GM19099 (cell line): ENCODE measurements around the gene LTBP1.

ENCODE experiments used
- POLR2A ChIP-seq: IDR thresholded peaks from 3 replicates; pipeline ENCODE4 v1.6.1; 2011; ENCODE audit warnings: low read depth; ENCODE audit not compliant: insufficient read length; ENCODE audit errors: extremely low read depth

The LTBP1 gene

GRCh38 chr2:33038230-33038629 lies 91.5 kb downstream of the LTBP1 start:
- TF ChIP-seq POLR2A = no peak

- no peak for TF ChIP-seq POLR2A
Observed at GRCh38 chr2:33038799-33039198, 92.0 kb downstream of the LTBP1 start.

- TF ChIP-seq POLR2A = no peak
Observed at GRCh38 chr2:33040541-33040940, 93.8 kb downstream of the LTBP1 start.

GRCh38 chr2:33042265-33042664 lies 95.5 kb downstream of the LTBP1 start:
- no peak for TF ChIP-seq POLR2A

GRCh38 chr2:33042819-33043218 lies 96.1 kb downstream of the LTBP1 start:
- TF ChIP-seq POLR2A = no peak

GRCh38 chr2:33047939-33048338 lies 101.2 kb downstream of the LTBP1 start:
- TF ChIP-seq POLR2A = no peak

- no peak for TF ChIP-seq POLR2A
Observed at GRCh38 chr2:33051586-33052360, 105.0 kb downstream of the LTBP1 start.

- TF ChIP-seq POLR2A = no peak
Observed at GRCh38 chr2:33052361-33052735, 105.6 kb downstream of the LTBP1 start.

- TF ChIP-seq POLR2A = no peak
Observed at GRCh38 chr2:33056170-33056569, 109.4 kb downstream of the LTBP1 start.

- no peak for TF ChIP-seq POLR2A
Observed at GRCh38 chr2:33058716-33059470, 112.1 kb downstream of the LTBP1 start.

- TF ChIP-seq POLR2A = no peak
Observed at GRCh38 chr2:33059471-33060156, 112.9 kb downstream of the LTBP1 start.

GRCh38 chr2:33060405-33060804 lies 113.7 kb downstream of the LTBP1 start:
- TF ChIP-seq POLR2A = no peak

GRCh38 chr2:33062665-33063250 lies 116.0 kb downstream of the LTBP1 start:
- no peak for TF ChIP-seq POLR2A

GRCh38 chr2:33064349-33064801 lies 117.6 kb downstream of the LTBP1 start:
- no peak for TF ChIP-seq POLR2A

GRCh38 chr2:33067598-33067997 lies 120.8 kb downstream of the LTBP1 start:
- no peak for TF ChIP-seq POLR2A

GRCh38 chr2:33068261-33068660 lies 121.5 kb downstream of the LTBP1 start:
- no peak for TF ChIP-seq POLR2A
